ENCODE measurements around the gene LRRC26.

- no peak for TF ChIP-seq POLR2A (IDR thresholded peaks at IDR 0.05)
- TF ChIP-seq, protein P1, sequence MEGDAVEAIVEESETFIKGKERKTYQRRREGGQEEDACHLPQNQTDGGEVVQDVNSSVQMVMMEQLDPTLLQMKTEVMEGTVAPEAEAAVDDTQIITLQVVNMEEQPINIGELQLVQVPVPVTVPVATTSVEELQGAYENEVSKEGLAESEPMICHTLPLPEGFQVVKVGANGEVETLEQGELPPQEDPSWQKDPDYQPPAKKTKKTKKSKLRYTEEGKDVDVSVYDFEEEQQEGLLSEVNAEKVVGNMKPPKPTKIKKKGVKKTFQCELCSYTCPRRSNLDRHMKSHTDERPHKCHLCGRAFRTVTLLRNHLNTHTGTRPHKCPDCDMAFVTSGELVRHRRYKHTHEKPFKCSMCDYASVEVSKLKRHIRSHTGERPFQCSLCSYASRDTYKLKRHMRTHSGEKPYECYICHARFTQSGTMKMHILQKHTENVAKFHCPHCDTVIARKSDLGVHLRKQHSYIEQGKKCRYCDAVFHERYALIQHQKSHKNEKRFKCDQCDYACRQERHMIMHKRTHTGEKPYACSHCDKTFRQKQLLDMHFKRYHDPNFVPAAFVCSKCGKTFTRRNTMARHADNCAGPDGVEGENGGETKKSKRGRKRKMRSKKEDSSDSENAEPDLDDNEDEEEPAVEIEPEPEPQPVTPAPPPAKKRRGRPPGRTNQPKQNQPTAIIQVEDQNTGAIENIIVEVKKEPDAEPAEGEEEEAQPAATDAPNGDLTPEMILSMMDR (IDR thresholded peaks at IDR 0.05): no peak
Observed at GRCh38 chr9:137150617-137151457, 19.0 kb downstream of the LRRC26 start.
